ENCODE results near the gene ADGRG1.

ADGRG1 gene

GRCh38 chr16:57619606-57620334 lies 8.7 kb upstream of the ADGRG1 start:
- no peak for DNase-seq (ENCODE audit: low read depth in 1 of 2, low spot score in 1 of 2)

DNA sequence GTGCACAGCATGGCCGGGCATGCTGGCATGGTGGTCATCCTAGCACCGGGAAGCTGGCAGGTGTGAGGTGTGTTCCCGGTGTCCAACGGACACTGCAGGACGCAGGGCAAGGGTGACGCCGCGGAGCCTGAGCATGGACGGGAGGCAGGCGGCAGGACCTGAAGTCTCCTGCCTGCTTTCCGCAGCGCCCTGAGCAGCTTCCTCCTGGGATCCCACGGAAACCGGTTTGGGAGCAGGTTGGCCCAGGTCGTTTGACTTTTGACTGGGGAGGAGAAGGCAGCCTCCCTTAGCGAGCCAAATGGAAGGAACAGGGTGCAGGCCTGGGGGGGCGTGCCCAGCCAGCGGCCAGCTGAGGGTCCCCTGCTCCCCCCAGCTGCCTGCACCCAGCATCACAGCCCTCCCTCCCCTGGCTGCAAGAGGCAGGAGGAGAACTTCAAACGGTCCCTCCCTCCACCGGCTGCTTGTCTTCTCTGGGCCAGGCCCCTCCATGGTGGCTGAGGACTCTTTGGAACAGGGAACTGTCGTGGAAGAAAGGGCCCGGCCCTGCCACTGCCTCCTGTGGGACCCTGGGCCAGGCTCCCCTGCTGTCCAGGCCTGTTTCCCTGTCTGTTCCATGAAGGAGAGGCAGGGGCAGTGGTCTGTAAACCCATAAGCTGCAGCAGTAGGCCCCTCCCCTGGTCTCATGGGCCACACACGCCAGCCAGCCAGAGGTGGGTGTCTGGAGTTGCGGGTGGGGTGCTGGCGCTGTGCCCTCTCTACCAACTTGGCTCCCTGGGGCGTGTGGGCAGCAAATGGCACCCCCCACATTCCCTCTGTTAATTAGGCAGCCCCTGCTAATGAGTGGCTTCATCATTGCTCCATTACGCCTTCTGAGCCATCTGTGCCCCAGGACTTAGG lies 7.8 kb upstream of the ADGRG1 start:
- no peak for DNase-seq (ENCODE audit: low read depth in 1 of 2, low spot score in 1 of 2)

GRCh38 chr16:57621521-57622271 lies 6.7 kb upstream of the ADGRG1 start:
- no peak for DNase-seq (ENCODE audit: low read depth in 1 of 2, low spot score in 1 of 2)

DNA sequence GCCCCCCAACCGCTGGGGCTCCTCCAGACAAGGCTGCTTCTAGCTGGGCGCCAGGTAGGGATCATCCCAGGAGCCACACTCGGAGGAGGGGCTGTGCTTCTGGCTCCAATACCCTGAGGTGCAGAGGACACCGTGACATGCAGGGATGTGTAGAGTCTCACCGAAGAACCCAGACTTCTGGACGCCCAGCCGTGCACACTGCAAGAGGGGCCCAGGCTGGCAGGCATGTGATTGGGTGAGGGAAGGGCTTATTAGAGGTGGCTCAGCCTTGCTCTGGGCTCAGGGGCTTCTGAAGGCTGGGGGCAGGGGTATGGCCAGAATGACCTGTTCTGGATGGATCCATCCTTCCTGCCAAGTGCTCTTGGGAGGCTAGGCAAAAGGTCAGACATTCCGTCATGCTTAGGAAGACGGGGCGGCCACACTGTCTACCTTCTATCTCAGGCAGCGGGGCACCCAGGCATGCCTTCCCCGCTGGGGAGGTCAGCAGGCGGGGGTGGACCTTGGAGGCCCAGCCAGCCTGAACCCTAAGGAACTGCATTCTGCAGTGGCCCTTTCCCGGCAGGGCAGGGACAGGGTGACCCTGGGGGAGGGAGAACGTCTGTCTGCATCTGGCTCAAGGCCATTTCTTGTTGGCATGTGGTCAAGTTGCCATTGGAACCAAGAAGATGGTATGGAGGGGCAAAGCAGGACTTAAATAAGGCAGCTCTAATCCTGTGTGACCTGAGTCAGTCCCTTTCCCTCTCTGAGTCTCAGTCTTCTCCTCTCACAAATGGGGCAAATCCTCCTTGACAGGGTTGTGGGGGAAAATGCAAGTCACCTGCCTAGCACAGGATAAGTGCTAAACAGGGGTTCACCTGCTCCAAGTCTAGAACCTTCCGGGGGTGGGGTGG lies 5.8 kb upstream of the ADGRG1 start:
- no peak for DNase-seq (ENCODE audit: low read depth in 1 of 2, low spot score in 1 of 2)

DNA sequence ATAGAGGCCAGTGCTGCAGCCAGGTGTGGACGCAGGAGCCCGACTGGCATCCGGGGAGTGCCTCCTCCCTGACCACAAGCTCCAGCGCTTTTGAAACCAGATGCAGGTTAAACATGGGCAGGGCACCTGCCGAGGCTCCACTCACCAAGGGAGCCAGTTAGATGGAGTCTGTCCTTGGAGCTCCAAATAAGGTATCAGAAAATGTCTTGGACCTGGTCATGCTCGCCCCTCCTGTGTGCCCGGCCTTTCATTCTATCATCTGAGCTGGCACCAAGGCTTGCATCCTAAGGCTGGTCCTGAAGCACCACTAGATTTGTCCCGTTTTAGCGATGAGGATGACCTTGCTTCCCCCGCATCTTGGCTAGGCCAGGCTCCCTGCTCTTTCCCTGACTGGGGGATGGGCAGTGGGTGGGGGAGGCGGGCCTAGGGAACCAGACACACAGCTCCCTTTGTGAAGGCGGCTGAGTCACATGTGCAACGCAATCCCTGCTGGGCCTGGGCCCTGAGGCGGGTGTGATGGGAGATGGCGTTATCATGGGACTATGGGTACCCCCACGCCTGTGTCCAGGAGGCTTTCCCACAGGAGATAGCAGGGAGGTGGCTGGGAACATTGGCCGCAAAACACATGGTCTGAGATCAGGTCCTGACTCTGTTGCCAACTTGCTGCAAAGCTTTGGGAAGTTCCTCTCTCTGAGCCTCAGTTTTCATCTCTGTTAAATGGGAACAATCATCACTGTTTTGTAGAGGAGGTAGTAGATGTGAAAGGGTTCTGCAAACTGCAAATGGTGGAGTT lies 5.0 kb upstream of the ADGRG1 start:
- no peak for DNase-seq (ENCODE audit: low read depth in 1 of 2, low spot score in 1 of 2)

DNA sequence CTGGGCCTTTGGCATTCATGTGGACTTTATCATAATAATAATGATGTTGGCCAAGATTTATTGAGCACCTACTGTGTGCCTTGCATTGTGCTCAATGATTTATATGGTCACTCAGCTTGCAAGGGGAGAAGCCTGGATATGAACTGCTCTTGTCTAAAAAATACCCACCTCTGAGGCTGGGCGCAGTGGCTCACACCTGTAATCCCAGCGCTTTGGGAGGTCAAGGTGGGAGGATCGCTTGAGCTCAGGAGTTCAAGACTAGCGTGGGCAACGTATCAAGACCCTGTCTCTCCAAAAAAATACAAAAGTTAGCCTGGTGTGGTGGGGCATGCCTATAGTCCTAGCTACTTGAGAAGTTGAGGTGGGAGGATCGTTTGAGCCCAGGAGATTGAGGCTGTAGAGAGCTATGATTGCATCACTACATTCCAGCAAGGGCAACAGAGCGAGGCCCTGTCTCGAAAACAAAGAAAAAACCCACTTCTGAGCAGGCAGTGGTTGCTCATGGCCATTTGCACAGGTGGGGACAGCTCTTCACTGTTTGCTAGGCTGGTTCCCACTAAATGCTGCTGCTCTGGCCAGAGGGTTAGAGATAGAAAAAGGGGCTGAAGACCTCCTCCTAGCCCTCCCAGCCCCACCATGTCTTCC lies 4.3 kb upstream of the ADGRG1 start:
- no peak for DNase-seq (ENCODE audit: low read depth in 1 of 2, low spot score in 1 of 2)

GRCh38 chr16:57624806-57625500 lies 3.5 kb upstream of the ADGRG1 start:
- DNase-seq (ENCODE audit: low read depth in 1 of 2, low spot score in 1 of 2), result no peak

DNA sequence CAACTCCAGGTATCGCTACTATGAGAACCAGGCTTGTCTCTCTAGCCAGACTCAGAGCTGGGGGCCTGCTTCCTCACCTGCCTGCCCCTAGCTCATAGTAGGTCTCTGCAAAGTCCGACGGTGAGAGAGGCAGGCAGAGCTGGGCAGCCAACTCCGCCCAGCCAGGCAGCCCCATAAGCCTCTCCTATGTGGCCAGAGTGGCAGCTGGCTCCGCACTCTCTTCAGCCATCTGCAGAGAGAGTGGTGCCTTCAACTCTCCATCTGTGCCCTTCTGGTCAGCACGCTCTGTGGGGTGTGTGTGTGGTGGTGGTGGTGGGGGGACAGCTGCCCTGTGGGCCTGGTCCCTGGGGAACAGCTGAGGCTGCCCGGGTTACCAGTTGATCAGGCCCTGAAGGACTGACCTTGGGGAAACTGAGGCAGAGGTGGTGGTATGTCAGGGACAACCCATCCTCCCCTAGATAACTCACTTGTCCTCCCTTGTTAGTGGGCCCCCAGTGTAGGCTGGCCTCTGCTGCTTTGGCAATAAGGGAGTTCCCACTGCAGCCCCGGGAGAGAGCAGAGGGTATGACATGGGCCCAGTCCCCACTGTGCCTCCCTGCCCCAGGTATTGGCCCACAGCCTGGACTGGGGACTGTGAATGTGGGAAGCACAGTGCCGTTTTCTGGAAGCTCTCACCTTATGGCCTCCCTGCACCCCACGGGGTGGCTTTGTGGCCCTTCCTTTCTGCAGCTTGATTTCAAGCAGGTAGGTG lies 1.8 kb upstream of the ADGRG1 start:
- no peak for DNase-seq (ENCODE audit: low read depth in 1 of 2, low spot score in 1 of 2)

DNA sequence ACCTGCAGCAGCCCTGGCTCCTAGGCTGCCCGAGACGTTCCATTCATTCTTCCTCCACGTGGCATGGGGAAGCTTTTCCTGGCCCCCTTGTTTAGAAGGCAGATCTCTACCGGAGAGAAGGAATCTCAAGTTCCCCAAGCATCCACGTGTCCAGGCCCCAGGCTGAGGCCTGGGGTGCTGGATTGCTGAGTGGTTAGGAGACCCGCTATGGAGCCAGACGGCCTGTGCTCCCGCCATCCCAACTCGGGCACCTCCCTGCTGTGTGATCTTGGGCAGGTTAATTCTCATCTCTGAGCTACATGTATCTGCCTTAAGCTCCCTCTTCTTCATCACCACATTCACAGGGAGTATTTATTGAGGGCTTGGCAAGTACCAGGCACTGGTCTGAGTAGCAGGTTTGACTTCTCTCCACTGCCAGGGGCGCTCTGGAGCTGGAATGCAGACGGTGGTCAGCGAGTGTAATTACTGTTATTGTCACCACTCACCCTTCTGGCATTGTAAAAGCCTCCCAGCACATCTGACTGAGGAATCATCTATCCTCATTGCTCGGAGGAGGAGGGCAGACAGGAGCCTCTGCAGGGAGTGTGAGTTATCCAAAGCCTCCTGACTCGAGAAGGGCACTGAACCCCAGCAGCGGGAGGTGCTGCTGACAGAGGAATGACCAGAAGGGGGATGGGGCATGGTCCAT lies 1.1 kb upstream of the ADGRG1 start:
- no peak for DNase-seq (ENCODE audit: low read depth in 1 of 2, low spot score in 1 of 2)

GRCh38 chr16:57628783-57629293 lies 408 bp downstream of the ADGRG1 start:
- no peak for DNase-seq (ENCODE audit: low read depth in 1 of 2, low spot score in 1 of 2)

DNA sequence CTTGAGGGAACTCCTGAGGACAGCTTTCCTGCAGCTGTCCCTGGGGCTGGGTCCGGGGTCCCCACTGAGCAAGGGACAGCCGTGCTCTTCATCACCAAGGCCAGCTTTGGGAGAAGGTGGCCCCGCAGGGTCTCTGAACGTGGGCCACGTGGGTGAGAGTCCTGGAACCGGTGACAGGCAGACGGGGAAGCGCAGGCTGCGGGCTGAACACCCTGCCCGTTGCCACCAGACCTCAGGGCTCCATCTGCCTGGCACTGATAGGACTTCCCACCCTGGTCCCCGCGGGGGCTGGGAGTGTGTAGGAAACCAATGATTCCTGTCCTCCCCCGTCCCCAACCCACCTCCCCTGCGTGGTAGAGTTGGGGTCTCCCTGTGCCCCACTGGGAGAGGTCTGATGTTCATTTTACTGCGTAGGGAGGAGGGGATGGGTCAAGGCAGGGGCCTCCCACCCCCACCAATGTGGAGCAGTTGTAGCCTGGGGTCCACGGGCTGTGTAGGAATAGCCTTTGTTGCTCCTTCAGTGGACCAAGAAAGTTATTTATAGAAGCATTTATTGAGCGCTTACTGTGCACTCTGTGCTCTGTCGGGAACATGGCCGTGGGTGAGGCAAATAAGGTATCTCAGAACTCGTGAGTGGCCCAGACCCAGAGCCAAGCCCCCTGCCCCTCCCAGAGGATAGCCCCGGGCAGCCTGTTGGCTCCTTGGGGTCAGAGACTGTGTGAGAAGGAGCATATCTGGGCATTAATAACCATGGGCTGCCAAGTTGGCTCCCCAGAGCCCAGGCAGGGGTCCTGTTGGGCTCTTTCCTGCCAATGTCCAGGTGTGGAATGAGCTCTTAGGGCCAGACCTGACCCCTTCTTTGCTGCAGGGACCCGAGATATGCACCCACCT lies 1.3 kb downstream of the ADGRG1 start:
- no peak for DNase-seq (ENCODE audit: low read depth in 1 of 2, low spot score in 1 of 2)

DNA sequence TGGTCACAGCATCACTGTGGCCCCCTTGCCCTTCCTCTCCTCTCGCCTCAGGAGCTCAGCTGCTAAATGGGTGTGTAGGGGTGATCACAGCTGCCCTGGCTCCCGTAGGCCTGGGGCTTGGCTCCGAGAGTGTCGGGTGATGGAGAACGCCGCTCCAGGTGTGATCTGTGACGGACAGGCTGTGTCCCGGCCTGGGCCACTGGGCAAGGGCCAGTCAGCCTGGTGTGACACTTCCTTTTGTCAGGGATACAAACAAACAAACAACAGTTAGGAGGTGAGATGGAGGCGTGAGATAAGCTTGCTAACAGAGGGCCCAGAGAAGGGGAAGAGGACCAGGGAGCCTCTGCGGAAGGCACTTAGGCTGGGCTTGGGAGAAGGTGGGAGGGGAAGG lies 2.0 kb downstream of the ADGRG1 start:
- DNase-seq (ENCODE audit: low read depth in 1 of 2, low spot score in 1 of 2), result no peak

- DNase-seq (ENCODE audit: low read depth in 1 of 2, low spot score in 1 of 2), result no peak
These were observed 2.8 kb downstream of the ADGRG1 start for GRCh38 chr16:57630931-57631845.

- no peak for DNase-seq (ENCODE audit: low read depth in 1 of 2, low spot score in 1 of 2)
These were observed 4.1 kb downstream of the ADGRG1 start for GRCh38 chr16:57632568-57632967.

DNA sequence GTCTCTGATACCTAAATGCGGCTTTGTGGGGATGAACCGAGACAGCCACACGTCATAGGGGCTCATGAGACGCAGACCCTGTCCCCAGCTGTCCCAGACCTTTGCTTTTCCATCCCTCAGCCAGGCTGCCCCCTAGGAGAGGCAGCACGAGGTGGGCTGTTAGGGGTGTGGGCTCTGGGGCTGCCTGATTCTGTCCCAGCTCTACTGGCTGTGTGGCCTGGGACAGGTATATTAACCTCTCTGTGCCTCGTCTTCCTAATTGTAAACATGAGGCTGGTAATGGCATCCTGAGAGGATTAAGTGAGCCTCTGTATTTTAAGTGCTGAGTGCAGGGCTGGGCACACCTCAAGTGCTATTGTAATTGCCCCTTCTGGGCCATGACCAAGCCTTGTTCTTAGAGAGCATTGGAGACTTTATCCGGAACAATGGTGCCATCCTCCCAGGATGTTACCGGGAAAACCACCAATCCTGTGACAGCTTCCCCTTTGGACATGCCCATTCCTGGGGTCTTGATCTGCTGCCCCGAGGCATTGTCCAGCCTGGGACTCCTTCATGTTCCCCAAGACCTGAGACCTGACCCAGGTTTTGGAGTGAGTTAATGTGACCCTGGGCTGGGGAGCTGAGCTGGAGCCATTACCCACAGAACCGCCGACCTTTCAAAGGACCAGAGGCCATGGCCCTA lies 5.1 kb downstream of the ADGRG1 start:
- DNase-seq (ENCODE audit: low read depth in 1 of 2, low spot score in 1 of 2), result no peak
